GM11168 (cell line): Measurements from ENCODE around the gene NGFR.

Experiments
- in situ Hi-C: fragments of 300-500 bp; cut with MboI; formaldehyde crosslinking; loops from one replicate; pipeline ENCODE4 v1.12.0; 2022; ENCODE audit warnings: low sequenced_read_pairs; ENCODE audit not compliant: unreplicated experiment

NGFR gene

GRCh38 chr17:49494399-49494985 is 601 bp upstream of the NGFR start:
- in situ Hi-C loops = no loop called here

GRCh38 chr17:49495842-49496182 is 719 bp downstream of the NGFR start:
- in situ Hi-C loops = no loop called here

GRCh38 chr17:49496183-49496866 is 1.2 kb downstream of the NGFR start:
- in situ Hi-C loops = no loop called here

- in situ Hi-C loops = no loop called here
Observed at GRCh38 chr17:49496867-49497147, 1.7 kb downstream of the NGFR start.

GRCh38 chr17:49497148-49498028 is 2.3 kb downstream of the NGFR start:
- in situ Hi-C loops = no loop called here

- in situ Hi-C loops = no loop called here
Observed at GRCh38 chr17:49498029-49498615, 3.0 kb downstream of the NGFR start.

GRCh38 chr17:49501496-49501895 is 6.4 kb downstream of the NGFR start:
- in situ Hi-C loops = loop anchor here (5.0 kb wide), 1 partner anchor 41 kb away; no protein-coding TSS in a partner anchor

- in situ Hi-C loops = loop anchor here (5.0 kb wide), 1 partner anchor 40 kb away; no protein-coding TSS in a partner anchor
Observed at GRCh38 chr17:49502254-49502653, 7.2 kb downstream of the NGFR start.

GRCh38 chr17:49502680-49503079 is 7.6 kb downstream of the NGFR start:
- in situ Hi-C loops = loop anchor here (5.0 kb wide), 1 partner anchor 40 kb away; no protein-coding TSS in a partner anchor

GRCh38 chr17:49504369-49504768 is 9.3 kb downstream of the NGFR start:
- in situ Hi-C loops = loop anchor here (5.0 kb wide), 1 partner anchor 38 kb away; no protein-coding TSS in a partner anchor

GRCh38 chr17:49505854-49506253 is 10.8 kb downstream of the NGFR start:
- in situ Hi-C loops = no loop called here

GRCh38 chr17:49506282-49506681 is 11.2 kb downstream of the NGFR start:
- in situ Hi-C loops = no loop called here

- in situ Hi-C loops = no loop called here
Observed at GRCh38 chr17:49508061-49508865, 13.2 kb downstream of the NGFR start.

- in situ Hi-C loops = no loop called here
Observed at GRCh38 chr17:49508866-49509587, 13.9 kb downstream of the NGFR start.

GRCh38 chr17:49509588-49509917 is 14.5 kb downstream of the NGFR start:
- in situ Hi-C loops = no loop called here

GRCh38 chr17:49510059-49510719 is 15.1 kb downstream of the NGFR start:
- in situ Hi-C loops = no loop called here

- in situ Hi-C loops = no loop called here
Observed at GRCh38 chr17:49510720-49511110, 15.6 kb downstream of the NGFR start.

- in situ Hi-C loops = no loop called here
Observed at GRCh38 chr17:49511810-49512209, 16.7 kb downstream of the NGFR start.
